ENCODE measurements around the gene FOXK2. TPM values are rescaled to one million over a fixed set of nuclear protein-coding genes. Genes with fewer than 3 reads are reported as not detected.

Gene FOXK2
- total RNA-seq, 1 experiment from 2014 or later, result 104 TPM

GRCh38 chr17:82593590-82594087 is 74.1 kb downstream of the FOXK2 start:
- peak overlapping the region; percentile 76 for H3K4me3 Mint-ChIP-seq (ENCODE audit: unreplicated experiment)
- CTCF ChIA-PET, result no interaction called here
- H3K27me3 Mint-ChIP-seq (ENCODE audit: insufficient read depth, unreplicated experiment), result no peaks in the 10 kb centered on the region
- peaks cover 67% of the 10 kb centered on the region for H3K36me3 Mint-ChIP-seq (ENCODE audit: insufficient read depth, unreplicated experiment)
- POLR2A ChIA-PET, result interaction anchor here (0.7 to 1.2 kb wide), 2 partner anchors 54 to 57 kb away, joined by 3 to 4 read pairs; no protein-coding TSS in a partner anchor
- H3K4me1 Mint-ChIP-seq (ENCODE audit: insufficient read depth, unreplicated experiment), result peaks cover 6% of the 10 kb centered on the region
- no peak for TF ChIP-seq CTCF (IDR thresholded peaks at IDR 0.05; ENCODE audit: unreplicated experiment)
- no peaks in the 10 kb centered on the region for H3K9me3 Mint-ChIP-seq (ENCODE audit: unreplicated experiment)
- peak overlapping the region; percentile 51 for H3K27ac Mint-ChIP-seq (ENCODE audit: low read depth, unreplicated experiment)
- intact Hi-C loops (cut with micrococcal nuclease), result loop anchor here (2.0 kb wide), 1 partner anchor 255 kb away; no protein-coding TSS in a partner anchor
- no peak for DNase-seq (ENCODE audit: unreplicated experiment)
- no TSS peak for BruUV-seq (replicated peaks)

- intact Hi-C loops (cut with micrococcal nuclease), result no loop called here
- H3K27ac Mint-ChIP-seq (ENCODE audit: low read depth, unreplicated experiment), result no peak overlapping the region
- ChIA-PET CTCF (no interaction called here), POLR2A (interaction anchor here (1.2 kb wide), 1 partner anchor 53 kb away, joined by 4 read pairs; no protein-coding TSS in a partner anchor)
- H3K4me1 Mint-ChIP-seq (ENCODE audit: insufficient read depth, unreplicated experiment), result peaks cover 6% of the 10 kb centered on the region
- no TSS peak for BruUV-seq (replicated peaks)
- TF ChIP-seq CTCF (IDR thresholded peaks at IDR 0.05; ENCODE audit: unreplicated experiment), result no peak
- H3K27me3 Mint-ChIP-seq (ENCODE audit: insufficient read depth, unreplicated experiment), result no peaks in the 10 kb centered on the region
- H3K36me3 Mint-ChIP-seq (ENCODE audit: insufficient read depth, unreplicated experiment), result peaks cover 73% of the 10 kb centered on the region
- peak overlapping the region; percentile 76 for H3K4me3 Mint-ChIP-seq (ENCODE audit: unreplicated experiment)
- DNase-seq (ENCODE audit: unreplicated experiment), result no peak
- no peaks in the 10 kb centered on the region for H3K9me3 Mint-ChIP-seq (ENCODE audit: unreplicated experiment)
Measured at GRCh38 chr17:82594571-82594970, 75.0 kb downstream of the FOXK2 start.

GRCh38 chr17:82595893-82596292 is 76.4 kb downstream of the FOXK2 start:
- intact Hi-C loops (cut with micrococcal nuclease), result no loop called here
- BruUV-seq (replicated peaks), result no TSS peak
- no peaks in the 10 kb centered on the region for H3K9me3 Mint-ChIP-seq (ENCODE audit: unreplicated experiment)
- H3K4me1 Mint-ChIP-seq (ENCODE audit: insufficient read depth, unreplicated experiment), result peaks cover 6% of the 10 kb centered on the region
- no peaks in the 10 kb centered on the region for H3K27me3 Mint-ChIP-seq (ENCODE audit: insufficient read depth, unreplicated experiment)
- peaks cover 69% of the 10 kb centered on the region for H3K36me3 Mint-ChIP-seq (ENCODE audit: insufficient read depth, unreplicated experiment)
- no peak for TF ChIP-seq CTCF (IDR thresholded peaks at IDR 0.05; ENCODE audit: unreplicated experiment)
- DNase-seq (ENCODE audit: unreplicated experiment), result no peak
- H3K4me3 Mint-ChIP-seq (ENCODE audit: unreplicated experiment), result no peak overlapping the region
- peak overlapping the region; percentile 27 for H3K27ac Mint-ChIP-seq (ENCODE audit: low read depth, unreplicated experiment)
- ChIA-PET CTCF (no interaction called here), POLR2A (no interaction called here)

- no peak overlapping the region for H3K27ac Mint-ChIP-seq (ENCODE audit: low read depth, unreplicated experiment)
- CTCF ChIA-PET, result no interaction called here
- H3K4me1 Mint-ChIP-seq (ENCODE audit: insufficient read depth, unreplicated experiment), result peaks cover 6% of the 10 kb centered on the region
- H3K36me3 Mint-ChIP-seq (ENCODE audit: insufficient read depth, unreplicated experiment), result peaks cover 71% of the 10 kb centered on the region
- no peak for TF ChIP-seq CTCF (IDR thresholded peaks at IDR 0.05; ENCODE audit: unreplicated experiment)
- no peak for DNase-seq (ENCODE audit: unreplicated experiment)
- H3K4me3 Mint-ChIP-seq (ENCODE audit: unreplicated experiment), result no peak overlapping the region
- POLR2A ChIA-PET, result no interaction called here
- no TSS peak for BruUV-seq (replicated peaks)
- H3K27me3 Mint-ChIP-seq (ENCODE audit: insufficient read depth, unreplicated experiment), result no peaks in the 10 kb centered on the region
- intact Hi-C loops (cut with micrococcal nuclease), result no loop called here
- no peaks in the 10 kb centered on the region for H3K9me3 Mint-ChIP-seq (ENCODE audit: unreplicated experiment)
Measured at GRCh38 chr17:82596296-82596695, 76.8 kb downstream of the FOXK2 start.
